IMR-90 (cell line): Measurements from ENCODE around the gene NCKAP5. TPM values are rescaled to one million over a fixed set of nuclear protein-coding genes. Genes with fewer than 3 reads are reported as not detected.
A peak's percentile ranks its signal among the peaks of the same experiment; 100 is the strongest.

Source experiments
- ATAC-seq: fragments of 200-7000 bp; cut with Tn5 transposase; 2 replicates; pipeline ENCODE4 v1.9.1; 2020; ENCODE audit warnings: low read depth, mild to moderate bottlenecking, moderate library complexity
- BruUV-seq: library from RNA; stranded (reverse); fragments of 400-500 nt; replicated peaks from 2 replicates; lab custom pipeline; 2021; lab: Mats Ljungman, UMichigan
- CTCF ChIA-PET: fragments of 300-600 bp; formaldehyde crosslinking; extraction: SDS; loops from one replicate; lab custom pipeline; 2021; ENCODE audit warnings: antibody characterized with exemption; lab: Yijun Ruan, JAX
- POLR2A ChIA-PET: fragments of 300-600 bp; sonication (Branson Sonifier 250); formaldehyde crosslinking; loops from one replicate; lab custom pipeline; 2022; ENCODE audit warnings: antibody characterized with exemption; ENCODE audit not compliant: unreplicated experiment; lab: Charles Lee
- DNase-seq: peaks from one replicate; pipeline ENCODE4 v3.0.0; 2013
- H2AFZ ChIP-seq: replicated peaks from 2 replicates; pipeline ENCODE3; 2013; ENCODE audit warnings: low read length, mild to moderate bottlenecking; ENCODE audit not compliant: poor library complexity
- H2AK5ac ChIP-seq: 2 replicates; pipeline ENCODE4 v1.6.1; 2013; ENCODE audit warnings: low read depth, low read length, inconsistent platforms
- H2AK9ac ChIP-seq: replicated peaks from 2 replicates; pipeline ENCODE3; 2013; ENCODE audit warnings: mild to moderate bottlenecking, low read depth, low read length, moderate library complexity; ENCODE audit not compliant: poor library complexity
- H2BK120ac ChIP-seq: 2 replicates; pipeline ENCODE4 v1.6.1; 2013; ENCODE audit warnings: low read depth, low read length, inconsistent platforms
- H2BK15ac ChIP-seq: 3 replicates; pipeline ENCODE4 v1.6.1; 2013; ENCODE audit warnings: low read depth, low read length, inconsistent platforms
- H2BK20ac ChIP-seq: 2 replicates; pipeline ENCODE4 v1.6.1; 2013; ENCODE audit warnings: low read depth, mild to moderate bottlenecking, inconsistent platforms, low read length, moderate library complexity
- H2BK5ac ChIP-seq: 2 replicates; pipeline ENCODE4 v1.6.1; 2013; ENCODE audit warnings: mild to moderate bottlenecking, low read depth, low read length, inconsistent platforms; ENCODE audit not compliant: poor library complexity, severe bottlenecking
- H3K14ac ChIP-seq: replicated peaks from 2 replicates; pipeline ENCODE4 v1.6.1; 2013; ENCODE audit warnings: low read depth, low read length, inconsistent platforms
- H3K18ac ChIP-seq: 2 replicates; pipeline ENCODE4 v1.6.1; 2013; ENCODE audit warnings: low read depth, low read length, control low read depth
- H3K23ac ChIP-seq: 2 replicates; pipeline ENCODE4 v1.6.1; 2013; ENCODE audit warnings: low read depth, low read length, inconsistent platforms
- H3K27ac ChIP-seq: 2 replicates; pipeline ENCODE4 v1.5.1; 2013; ENCODE audit warnings: mild to moderate bottlenecking, control low read depth, low read length; ENCODE audit not compliant: insufficient read depth
- H3K27me3 ChIP-seq: 2 replicates; pipeline ENCODE4 v1.6.1; 2013; ENCODE audit warnings: low read length; ENCODE audit not compliant: control insufficient read depth, insufficient read depth
- H3K36me3 ChIP-seq: 2 replicates; pipeline ENCODE4 v1.6.1; 2013; ENCODE audit warnings: low read length, mixed read lengths; ENCODE audit not compliant: control insufficient read depth, insufficient read depth
- H3K4ac ChIP-seq: 2 replicates; pipeline ENCODE4 v1.6.1; 2013; ENCODE audit warnings: low read depth, low read length, inconsistent platforms
- H3K4me1 ChIP-seq: 2 replicates; pipeline ENCODE4 v1.6.1; 2013; ENCODE audit warnings: low read length, mixed read lengths; ENCODE audit not compliant: control insufficient read depth, insufficient read depth
- H3K4me2 ChIP-seq: 2 replicates; pipeline ENCODE4 v1.6.1; 2013; ENCODE audit warnings: low read depth, mild to moderate bottlenecking, control low read depth, low read length, moderate library complexity
- H3K4me3 ChIP-seq: 2 replicates; pipeline ENCODE4 v1.5.1; 2013; ENCODE audit warnings: low read depth, mild to moderate bottlenecking, control low read depth, low read length, moderate library complexity; ENCODE audit not compliant: insufficient read depth
- H3K56ac ChIP-seq: 2 replicates; pipeline ENCODE4 v1.6.1; 2013; ENCODE audit warnings: low read length, inconsistent platforms; ENCODE audit not compliant: insufficient read depth; ENCODE audit errors: extremely low read depth
- H3K79me1 ChIP-seq, 2 experiments: 2 replicates each; pipeline ENCODE4 v1.6.1; 2013; ENCODE audit warnings: low read length in 2 of 2, inconsistent platforms in 1 of 2, low read depth in 1 of 2
- H3K9ac ChIP-seq: 2 replicates; pipeline ENCODE4 v1.6.1; 2013; ENCODE audit warnings: low read depth, low read length, control low read depth
- H3K9me1 ChIP-seq: 2 replicates; pipeline ENCODE4 v1.6.1; 2013; ENCODE audit warnings: low read length, inconsistent platforms; ENCODE audit not compliant: insufficient read depth
- H3K9me3 ChIP-seq: 2 replicates; pipeline ENCODE4 v1.6.1; 2013; ENCODE audit warnings: low read length; ENCODE audit not compliant: control insufficient read depth, insufficient read depth
- H4K20me1 ChIP-seq: 2 replicates; pipeline ENCODE4 v1.6.1; 2013; ENCODE audit warnings: low read length, inconsistent platforms; ENCODE audit not compliant: insufficient read depth
- H4K5ac ChIP-seq: 2 replicates; pipeline ENCODE4 v1.6.1; 2013; ENCODE audit warnings: mild to moderate bottlenecking, low read depth, low read length, control low read depth
- H4K8ac ChIP-seq, 2 experiments: 2 replicates each; pipeline ENCODE4 v1.6.1; 2013; ENCODE audit warnings: low read depth in 2 of 2, low read length in 2 of 2, control low read depth in 1 of 2, inconsistent platforms in 1 of 2
- H4K91ac ChIP-seq: 2 replicates; pipeline ENCODE4 v1.6.1; 2013; ENCODE audit warnings: low read depth, low read length, inconsistent platforms; ENCODE audit not compliant: insufficient read depth
- BHLHE40 ChIP-seq: fragments of 150-350 bp; IDR thresholded peaks from 2 replicates; pipeline ENCODE4 v1.6.1; 2016; ENCODE audit warnings: mild to moderate bottlenecking, low read depth, low read length
- CEBPB ChIP-seq: IDR thresholded peaks from 2 replicates; pipeline ENCODE4 v1.6.1; 2012; ENCODE audit warnings: low read depth, low read length, improper control_type of control experiment
- CHD1 ChIP-seq: IDR thresholded peaks from 2 replicates; pipeline ENCODE4 v1.6.1; 2012; ENCODE audit warnings: low read depth, low read length, improper control_type of control experiment
- FOS ChIP-seq: fragments of 150-350 bp; IDR thresholded peaks from 2 replicates; pipeline ENCODE4 v1.6.1; 2016; ENCODE audit warnings: low read depth, low read length
- MAFK ChIP-seq: IDR thresholded peaks from 2 replicates; pipeline ENCODE4 v1.6.1; 2012; ENCODE audit warnings: low read depth, low read length, improper control_type of control experiment
- MAZ ChIP-seq: IDR thresholded peaks from 2 replicates; pipeline ENCODE4 v1.6.1; 2012; ENCODE audit warnings: low read depth, mild to moderate bottlenecking, low read length, improper control_type of control experiment, moderate library complexity, borderline replicate concordance
- MXI1 ChIP-seq: IDR thresholded peaks from 2 replicates; pipeline ENCODE4 v1.6.1; 2012; ENCODE audit warnings: low read depth, mild to moderate bottlenecking, low read length, moderate library complexity, borderline replicate concordance
- NFE2L2 ChIP-seq: fragments of 150-350 bp; IDR thresholded peaks from 2 replicates; pipeline ENCODE4 v1.6.1; 2016; ENCODE audit warnings: low read depth, mild to moderate bottlenecking, low read length
- RAD21 ChIP-seq: IDR thresholded peaks from 2 replicates; pipeline ENCODE4 v1.6.1; 2012; ENCODE audit warnings: low read length, improper control_type of control experiment
- RCOR1 ChIP-seq: IDR thresholded peaks from 2 replicates; pipeline ENCODE4 v1.6.1; 2012; ENCODE audit warnings: mild to moderate bottlenecking, low read length, improper control_type of control experiment; ENCODE audit not compliant: insufficient replicate concordance
- RFX5 ChIP-seq: IDR thresholded peaks from 2 replicates; pipeline ENCODE4 v1.8.0; 2012; ENCODE audit warnings: low read depth, mild to moderate bottlenecking, low read length, moderate library complexity
- SMC3 ChIP-seq: fragments of 150-350 bp; IDR thresholded peaks from 2 replicates; pipeline ENCODE4 v1.6.1; 2016; ENCODE audit warnings: low read depth, mild to moderate bottlenecking, antibody characterized with exemption, low read length, moderate library complexity
- USF2 ChIP-seq: fragments of 150-350 bp; IDR thresholded peaks from 2 replicates; pipeline ENCODE4 v1.6.1; 2017; ENCODE audit warnings: mild to moderate bottlenecking, antibody characterized with exemption, low read length, low read depth
- WGBS, 2 experiments: methylation state at CpG; one replicate each; pipeline versions ENCODE4 v1.1.5 to v1.1.7; 2013; ENCODE audit warnings: missing lambda C conversion rate in 2 of 2; ENCODE audit not compliant: insufficient read length in 1 of 2; ENCODE audit errors: extremely low coverage in 2 of 2; 5-methylcytosine and 5-hydroxymethylcytosine counted together
- dilution Hi-C: fragments of 300-500 bp; cut with HindIII; formaldehyde crosslinking; loops from one replicate; pipeline ENCODE4 v1.14.3; 2018; ENCODE audit warnings: low sequenced_read_pairs; ENCODE audit not compliant: unreplicated experiment
- in situ Hi-C: fragments of 300-500 bp; cut with MboI; formaldehyde crosslinking; loops from 3 replicates; pipeline ENCODE4 v1.14.3; 2019; ENCODE audit warnings: low sequenced_read_pairs, inconsistent platforms, mixed read lengths
- intact Hi-C: fragments of 100-400 bp; cut with micrococcal nuclease; formaldehyde crosslinking; loops from 2 replicates; pipeline ENCODE4 v1.10.0; 2022
- polyA plus RNA-seq, 3 experiments: library from polyadenylated mRNA; depleted of rRNA; stranded (reverse); fragments of >200 nt; gene quantifications; 2 replicates each; pipeline ENCODE4 v1.2.3, GENCODE V29; 2012; ENCODE audit warnings: low replicate concordance in 1 of 3
- total RNA-seq: library from RNA; depleted of rRNA; stranded (reverse); fragments of >200 nt; gene quantifications from 2 replicates; pipeline ENCODE4 v1.2.3, GENCODE V29; 2012
- TF ChIP-seq, protein P1 (sequence below): fragments of 150-350 bp; IDR thresholded peaks from 2 replicates; pipeline ENCODE4 v1.6.1; 2016; ENCODE audit warnings: low read depth, mild to moderate bottlenecking, low read length, moderate library complexity, borderline replicate concordance

Gene NCKAP5
- total and polyA plus RNA-seq, 2 of the 4 experiments (the other 2 are of a cell fraction) = 2.7 to 3.9 TPM

- no peak overlapping the region for H2AFZ ChIP-seq
- ChIA-PET CTCF (interaction anchor here (0.6 kb wide), 1 partner anchor 11 kb away, joined by 6 read pairs; no protein-coding TSS in a partner anchor), POLR2A (no interaction called here)
- H3K9me3 ChIP-seq = no peaks in the 10 kb centered on the region
- no peak for DNase-seq
- peak overlapping the region in 1 of 2 experiments; percentile 31; a peak in 2 of 4 replicates for H4K8ac ChIP-seq
- TF ChIP-seq RCOR1 (no peak), CEBPB (no peak), RFX5 (no peak), MXI1 (no peak), MAZ (no peak), USF2 (no peak), MAFK (no peak), CHD1 (no peak), RAD21 (no peak), FOS (no peak), BHLHE40 (no peak), SMC3 (no peak), NFE2L2 (no peak)
- TF ChIP-seq, protein P1, sequence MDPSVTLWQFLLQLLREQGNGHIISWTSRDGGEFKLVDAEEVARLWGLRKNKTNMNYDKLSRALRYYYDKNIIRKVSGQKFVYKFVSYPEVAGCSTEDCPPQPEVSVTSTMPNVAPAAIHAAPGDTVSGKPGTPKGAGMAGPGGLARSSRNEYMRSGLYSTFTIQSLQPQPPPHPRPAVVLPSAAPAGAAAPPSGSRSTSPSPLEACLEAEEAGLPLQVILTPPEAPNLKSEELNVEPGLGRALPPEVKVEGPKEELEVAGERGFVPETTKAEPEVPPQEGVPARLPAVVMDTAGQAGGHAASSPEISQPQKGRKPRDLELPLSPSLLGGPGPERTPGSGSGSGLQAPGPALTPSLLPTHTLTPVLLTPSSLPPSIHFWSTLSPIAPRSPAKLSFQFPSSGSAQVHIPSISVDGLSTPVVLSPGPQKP = no peak
- no peak overlapping the region for H3K9ac ChIP-seq
- in situ Hi-C loops (no loop called here), intact Hi-C loops (no loop called here), dilution Hi-C loops (no loop called here)
- H2BK20ac ChIP-seq = no peak overlapping the region
- H3K4me2 ChIP-seq = 0 out of 2 replicates have a peak overlapping the region, but pooled peaks have one; percentile 60
- peak overlapping the region; percentile 65; the same call in 1 of the 2 replicates for H3K18ac ChIP-seq
- no peak for ATAC-seq
- 0 out of 2 replicates have a peak overlapping the region, but pooled peaks have one; percentile 70 for H2AK5ac ChIP-seq
- 100% methylated on average over 1 of the region's 5 CpGs; no CpG with 5 or more reads in 1 of the 2 experiments for WGBS, 2 experiments
- peaks cover 13% of the 10 kb centered on the region; the same call in 1 of the 2 replicates for H4K20me1 ChIP-seq
- no TSS peak for BruUV-seq
- H3K79me1 ChIP-seq = peaks cover 14 to 55% of the 10 kb centered on the region in 2 experiments
- H3K56ac ChIP-seq = no peak overlapping the region
- H3K36me3 ChIP-seq = no peaks in the 10 kb centered on the region
- no peak overlapping the region for H4K91ac ChIP-seq
- H2BK120ac ChIP-seq = peak overlapping the region; percentile 24; the same call in 1 of the 2 replicates
- no peak overlapping the region for H3K23ac ChIP-seq
- peak overlapping the region; percentile 26; the same call in 1 of the 2 replicates for H3K4ac ChIP-seq
- peaks cover 9% of the 10 kb centered on the region for H3K9me1 ChIP-seq
- no peak overlapping the region for H3K27ac ChIP-seq
- H2AK9ac ChIP-seq = no peak overlapping the region
- H3K4me1 ChIP-seq = peaks cover 6% of the 10 kb centered on the region
- no peak overlapping the region for H3K14ac ChIP-seq
- H2BK15ac ChIP-seq = no peak overlapping the region; the same call in 2 of the 3 replicates
- no peak overlapping the region for H3K4me3 ChIP-seq
- no peaks in the 10 kb centered on the region for H3K27me3 ChIP-seq
- no peak overlapping the region for H4K5ac ChIP-seq
- no peak overlapping the region for H2BK5ac ChIP-seq
Measured at GRCh38 chr2:132975193-132976105, 592.8 kb downstream of the NCKAP5 start.
